Measurements from ENCODE around the gene ADGRB2.

The ADGRB2 gene

GRCh38 chr1:31762323-31762722 lies 1.8 kb downstream of the ADGRB2 start:
- no peak for DNase-seq

GRCh38 chr1:31761883-31762282 lies 2.3 kb downstream of the ADGRB2 start:
- DNase-seq, result no peak

GRCh38 chr1:31760471-31761470 lies 3.4 kb downstream of the ADGRB2 start:
- peak; percentile 13 to 46 (median 33) for DNase-seq

- no peak for DNase-seq
Measured at GRCh38 chr1:31759298-31760023, 4.7 kb downstream of the ADGRB2 start.

- DNase-seq, result no peak
Measured at GRCh38 chr1:31758823-31759222, 5.3 kb downstream of the ADGRB2 start.

- no peak for DNase-seq
Measured at GRCh38 chr1:31757989-31758388, 6.2 kb downstream of the ADGRB2 start.

- no peak for DNase-seq
Measured at GRCh38 chr1:31757204-31757679, 6.9 kb downstream of the ADGRB2 start.

- no peak for DNase-seq
Measured at GRCh38 chr1:31756578-31756977, 7.6 kb downstream of the ADGRB2 start.

GRCh38 chr1:31755850-31756492 lies 8.2 kb downstream of the ADGRB2 start:
- no peak for DNase-seq

- DNase-seq, result no peak
Measured at GRCh38 chr1:31755197-31755611, 8.9 kb downstream of the ADGRB2 start.

GRCh38 chr1:31754397-31754796 lies 9.7 kb downstream of the ADGRB2 start:
- DNase-seq, result no peak

- DNase-seq, result no peak
Measured at GRCh38 chr1:31753707-31754349, 10.3 kb downstream of the ADGRB2 start.

- DNase-seq, result no peak
Measured at GRCh38 chr1:31752952-31753475, 11.1 kb downstream of the ADGRB2 start.

- no peak for DNase-seq
Measured at GRCh38 chr1:31752258-31752657, 11.9 kb downstream of the ADGRB2 start.

- no peak for DNase-seq
Measured at GRCh38 chr1:31751822-31752241, 12.3 kb downstream of the ADGRB2 start.

- no peak for DNase-seq
Measured at GRCh38 chr1:31750858-31751510, 13.2 kb downstream of the ADGRB2 start.

- DNase-seq, result no peak
Measured at GRCh38 chr1:31749785-31750735, 14.1 kb downstream of the ADGRB2 start.

GRCh38 chr1:31748365-31748764 lies 15.8 kb downstream of the ADGRB2 start:
- no peak for DNase-seq

GRCh38 chr1:31747304-31747703 lies 16.8 kb downstream of the ADGRB2 start:
- DNase-seq, result no peak

GRCh38 chr1:31746687-31747086 lies 17.5 kb downstream of the ADGRB2 start:
- no peak for DNase-seq

All from activated CD4-positive, CD25-positive, alpha-beta regulatory T cell (primary cell).